GM19193 (cell line): Measurements from ENCODE around the gene KRTAP9-7.

Experiments used
- POLR2A ChIP-seq: IDR thresholded peaks from 4 replicates; pipeline ENCODE4 v1.6.1; 2011; ENCODE audit not compliant: insufficient read depth, insufficient read length; ENCODE audit errors: extremely low read depth

Gene KRTAP9-7

DNA sequence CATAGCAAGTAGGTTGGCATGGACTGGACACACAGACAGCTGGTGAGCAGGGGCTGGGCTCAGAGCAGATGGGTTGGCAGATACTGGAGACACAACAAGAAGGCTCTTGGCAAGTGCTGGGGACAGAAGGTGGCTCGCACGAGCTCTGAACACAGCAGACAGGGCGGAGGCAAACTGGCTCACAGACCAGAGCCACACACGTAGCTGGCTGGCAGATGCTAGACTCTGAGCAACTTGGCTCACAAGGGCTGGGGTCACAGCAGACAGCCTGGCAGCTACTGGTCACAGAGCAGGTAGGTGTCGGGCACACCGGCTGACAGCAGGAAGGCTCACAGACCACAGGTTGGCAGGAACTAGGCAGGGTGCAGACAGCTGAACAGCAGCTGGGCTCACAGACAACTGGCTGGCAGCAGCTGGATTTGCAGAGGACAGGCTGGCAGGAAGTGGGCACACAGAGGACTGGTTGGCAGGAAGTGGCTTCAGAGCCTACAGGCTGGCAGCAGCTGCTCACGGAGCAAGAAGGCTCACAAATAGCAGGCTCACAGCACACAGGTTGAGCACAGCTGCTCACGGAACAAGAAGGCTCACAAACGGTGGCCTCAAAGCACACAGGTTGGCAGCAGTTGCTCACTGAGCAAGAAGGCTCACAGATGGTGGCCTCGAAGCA is 32.9 kb downstream of the KRTAP9-7 start:
- TF ChIP-seq POLR2A: no peak

DNA sequence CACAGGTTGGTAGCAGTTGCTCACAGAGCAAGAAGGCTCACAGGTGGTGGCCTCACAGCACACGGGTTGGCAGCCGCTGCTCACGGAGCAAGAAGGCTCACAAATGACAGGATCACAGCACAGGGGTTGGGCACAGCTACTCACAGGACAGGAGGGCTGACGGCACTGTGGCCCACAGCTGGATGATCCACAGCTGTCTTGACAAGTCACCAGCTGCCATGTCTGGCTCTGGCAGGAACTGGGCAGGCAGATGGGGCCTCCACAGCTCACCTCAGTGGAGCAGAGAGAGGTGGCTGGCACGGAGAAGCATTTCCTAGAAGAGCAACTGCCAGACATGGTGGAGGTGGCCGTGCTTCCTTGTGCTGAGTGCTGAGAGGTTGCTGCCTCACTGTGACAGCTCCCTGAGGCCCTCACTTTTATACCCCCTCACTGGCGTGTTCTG is 33.4 kb downstream of the KRTAP9-7 start, which contains the start of gene KRTAP16-1:
Gene KRTAP16-1, minus strand, starts transcription at position 392 of the 442 bp plus-strand sequence. Its CDS starts 56 bp downstream, at position 336.
- no peak for TF ChIP-seq POLR2A

DNA sequence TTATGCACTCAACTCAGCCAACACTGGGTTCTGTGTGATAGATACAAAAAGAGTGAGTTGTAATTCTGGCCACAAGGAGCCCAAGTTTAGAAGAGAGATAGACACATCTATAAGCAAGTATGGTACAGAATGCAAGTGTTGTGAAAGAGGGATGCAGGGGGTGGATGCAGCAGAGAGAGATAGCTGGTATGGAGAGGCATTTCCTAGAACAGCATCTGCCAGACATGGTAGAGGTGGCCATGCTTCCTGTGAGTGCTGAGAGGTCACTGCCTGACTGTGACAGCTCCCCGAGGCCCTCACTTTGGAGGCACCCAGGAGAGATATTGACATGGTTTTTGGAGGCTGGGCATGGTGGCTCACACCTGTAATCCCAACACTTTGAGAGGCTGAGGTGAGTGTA is 35.6 kb downstream of the KRTAP9-7 start:
- TF ChIP-seq POLR2A: no peak

DNA sequence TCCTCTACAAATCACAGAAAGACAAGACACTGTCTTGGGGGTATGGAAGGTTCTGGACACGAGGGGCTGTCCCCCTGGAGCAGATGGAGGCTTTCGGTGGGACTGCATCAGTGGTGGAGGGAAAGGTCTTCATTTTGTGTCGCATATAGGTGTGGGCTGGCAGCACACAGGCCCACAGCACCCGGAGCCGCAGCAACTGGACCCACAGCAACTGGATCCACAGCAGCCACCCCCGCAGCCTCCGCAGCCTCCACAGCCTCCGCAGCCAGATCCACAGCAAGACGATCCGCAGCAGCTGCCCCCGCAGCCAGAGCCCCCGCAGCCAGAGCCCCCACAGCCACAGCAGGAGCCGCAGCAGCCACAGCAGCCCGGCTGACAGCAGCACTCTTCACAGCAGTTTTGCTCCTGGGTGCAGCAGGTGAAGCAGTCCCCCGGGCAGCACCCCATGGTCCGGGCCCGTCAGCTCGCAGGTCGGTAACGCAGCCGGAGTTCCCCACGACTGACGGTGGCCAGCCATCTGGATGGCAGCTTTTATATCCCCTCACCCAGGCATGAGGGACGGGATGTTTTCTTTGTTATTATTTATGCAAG is 39.8 kb downstream of the KRTAP9-7 start, which contains the start of gene KRTAP17-1:
Gene KRTAP17-1, minus strand, starts transcription at position 507 of the 591 bp plus-strand sequence. Its CDS starts 60 bp downstream, at position 447.
- no peak for TF ChIP-seq POLR2A

DNA sequence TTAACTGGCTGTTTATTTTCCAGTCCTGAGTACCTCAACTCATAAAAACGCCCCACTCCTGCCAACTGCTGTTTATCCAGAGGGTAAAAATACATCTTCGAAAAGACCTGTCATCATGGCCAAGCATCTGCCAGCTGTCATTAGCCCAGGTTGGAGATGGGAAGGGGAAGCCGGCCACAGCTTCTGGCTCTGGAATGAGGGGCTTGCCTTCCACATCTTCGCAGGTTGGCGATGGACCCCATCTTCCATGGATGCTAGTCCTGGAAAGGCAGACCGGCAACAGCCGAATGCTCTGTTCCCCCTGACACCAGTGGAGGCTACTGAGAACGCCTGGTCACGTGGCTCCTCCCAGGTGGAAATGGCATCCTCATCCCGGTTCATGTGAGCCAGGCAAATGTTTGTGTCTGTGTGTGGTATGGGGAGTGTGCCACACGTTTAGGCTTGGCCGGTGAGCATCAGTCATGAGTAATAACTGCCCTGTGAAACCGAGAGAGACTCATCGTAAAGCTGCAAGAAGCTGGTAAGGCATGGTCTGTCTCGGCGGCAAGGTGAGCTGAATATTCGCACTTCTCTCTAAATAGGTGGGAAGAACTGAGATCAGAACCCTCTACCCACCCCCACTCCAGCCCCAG is 40.4 kb downstream of the KRTAP9-7 start:
- TF ChIP-seq POLR2A: no peak

DNA sequence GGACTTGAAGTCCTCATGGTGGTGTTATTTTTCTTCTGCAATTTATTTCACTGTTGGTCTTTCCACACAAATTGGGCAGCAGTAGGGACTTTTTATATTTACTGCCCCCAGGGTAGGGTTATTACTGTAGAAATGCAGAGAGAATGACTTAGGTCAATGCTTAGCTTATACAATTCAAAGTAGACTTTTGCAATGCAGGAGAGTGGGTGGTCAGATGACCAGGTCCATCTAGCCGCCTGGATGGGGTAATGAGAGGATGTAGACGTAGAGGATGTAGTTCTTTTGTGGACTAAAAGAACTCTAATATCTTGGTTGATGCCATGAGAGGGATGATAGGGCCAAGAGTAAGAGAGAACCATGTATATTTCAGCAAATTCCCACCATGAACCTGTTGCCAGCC is 42.7 kb downstream of the KRTAP9-7 start:
- no peak for TF ChIP-seq POLR2A

DNA sequence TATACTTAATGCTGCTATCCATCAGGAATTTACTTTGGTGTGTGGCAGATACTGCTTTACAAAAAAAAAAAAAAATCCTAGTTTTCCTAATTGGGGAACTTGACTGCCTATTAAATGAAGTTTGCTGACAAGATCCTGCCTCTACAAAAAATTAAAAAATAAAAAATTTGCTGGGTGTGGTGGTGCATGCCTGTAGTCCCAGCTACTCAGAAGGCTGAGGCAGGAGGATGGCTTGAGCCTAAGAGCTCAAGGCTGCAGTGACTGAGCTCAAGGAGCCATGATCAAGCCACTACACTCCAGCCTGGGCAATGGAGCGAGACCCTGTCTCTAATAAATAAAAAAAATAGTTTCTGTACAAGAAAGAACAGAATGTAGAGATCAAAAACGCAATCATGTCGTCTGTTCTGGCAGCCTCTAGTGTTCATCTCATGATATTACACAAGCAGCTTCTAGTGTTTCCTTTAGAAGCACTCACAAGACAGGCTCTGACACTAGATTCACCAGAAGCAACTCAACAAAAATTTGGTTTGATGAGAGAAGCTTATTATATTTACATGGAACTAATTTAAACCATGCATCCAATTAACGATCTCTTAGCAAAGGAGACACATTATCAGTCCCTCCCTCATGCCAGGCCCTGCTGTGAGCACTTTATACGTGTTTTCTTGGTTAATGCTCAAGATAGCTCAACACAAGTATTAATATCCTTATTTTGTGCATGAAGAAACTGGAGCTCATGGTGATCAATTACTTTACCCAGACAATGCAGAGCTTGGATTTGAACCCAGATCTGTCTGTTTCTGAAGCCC is 46.8 kb downstream of the KRTAP9-7 start:
- TF ChIP-seq POLR2A: no peak

DNA sequence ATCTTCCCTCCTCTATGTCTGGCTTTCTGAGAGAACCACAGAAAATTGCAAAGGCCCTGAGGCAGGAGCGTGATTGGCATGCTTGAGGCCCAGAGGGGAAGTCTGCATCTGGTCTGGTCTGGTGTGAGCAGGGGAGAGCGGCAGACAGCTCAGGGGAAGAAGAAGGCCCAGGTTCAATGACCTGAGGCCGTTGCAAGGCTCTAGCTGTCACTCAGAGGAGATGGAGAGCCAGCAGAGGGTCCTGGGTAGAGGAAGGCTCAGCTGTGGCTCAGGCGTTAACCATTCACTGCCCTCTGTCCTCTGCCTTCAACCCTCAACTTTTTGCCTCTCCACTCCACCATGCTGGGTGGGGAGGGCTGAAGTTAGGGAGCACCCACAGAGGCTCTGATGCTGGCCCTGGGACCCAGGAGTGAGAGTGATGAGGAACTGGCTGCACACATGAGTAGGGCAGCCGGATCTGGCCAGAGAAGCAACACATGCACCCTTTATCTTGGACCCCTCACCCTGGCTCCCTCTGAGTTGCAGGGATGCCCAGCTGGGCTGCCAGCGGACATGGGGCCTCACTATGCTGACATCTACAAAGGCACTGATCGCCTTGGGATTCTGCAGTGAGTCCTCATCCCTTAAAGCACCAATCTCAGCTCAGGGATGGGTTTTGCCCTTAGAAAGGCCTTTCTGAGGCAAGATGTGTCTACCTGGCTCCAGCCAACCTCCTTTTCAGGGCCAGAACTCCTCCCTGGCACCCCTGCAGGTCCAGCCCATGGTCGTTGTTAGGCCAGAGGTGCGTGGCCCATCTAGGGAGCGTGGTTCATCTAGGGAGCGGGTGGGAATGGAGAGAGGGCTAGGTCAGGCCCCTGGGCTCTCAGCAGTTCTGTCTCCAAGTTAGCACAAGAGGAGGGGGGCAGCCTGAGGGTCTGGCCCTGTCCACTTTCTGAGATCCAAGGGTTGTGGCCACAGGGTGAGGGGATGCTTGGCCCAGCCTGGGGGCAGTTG is 47.7 kb downstream of the KRTAP9-7 start:
- TF ChIP-seq POLR2A: no peak

DNA sequence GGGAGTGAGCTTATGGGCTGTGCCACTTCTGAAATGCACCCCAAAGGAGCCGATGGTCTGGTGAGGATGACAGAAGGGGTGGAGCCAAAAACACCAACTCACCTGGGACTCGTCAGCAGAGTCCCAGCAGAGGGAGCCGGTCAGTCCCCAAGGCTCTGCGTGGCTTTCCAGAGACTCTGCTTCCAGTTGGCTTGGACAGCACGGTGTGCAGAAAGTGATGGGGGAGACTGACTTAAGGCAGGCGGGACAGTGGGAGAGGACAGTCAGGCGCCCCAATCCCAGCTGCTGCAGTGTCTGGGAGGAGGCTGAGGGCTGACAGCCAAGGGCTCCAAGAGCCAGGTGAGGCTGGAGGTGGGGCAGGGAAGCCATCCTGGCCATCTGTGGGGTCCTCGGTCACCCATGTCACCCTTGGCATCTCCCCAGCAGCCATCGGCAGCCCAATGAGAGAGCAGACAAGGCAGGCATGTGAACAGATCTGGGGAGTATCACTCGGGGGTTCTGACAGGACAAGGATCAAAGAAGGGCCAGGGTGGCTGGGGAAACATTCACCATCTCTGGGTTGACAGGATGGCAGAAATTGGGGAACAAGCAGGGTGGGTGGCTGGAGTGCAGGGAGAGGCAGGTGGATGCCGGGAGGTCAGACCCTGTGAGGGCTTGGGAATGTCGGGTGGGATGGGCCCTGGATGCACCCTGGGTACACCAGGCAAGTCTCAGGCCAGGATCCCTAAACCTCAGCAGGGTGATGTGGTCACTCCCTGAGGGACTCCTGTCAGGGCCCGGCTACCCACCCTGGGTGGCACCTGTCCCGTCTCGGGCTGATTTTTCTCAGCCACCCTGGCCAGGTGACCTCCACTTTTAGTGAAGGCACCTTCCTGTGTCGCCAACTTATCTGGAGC is 48.9 kb downstream of the KRTAP9-7 start:
- TF ChIP-seq POLR2A: no peak

DNA sequence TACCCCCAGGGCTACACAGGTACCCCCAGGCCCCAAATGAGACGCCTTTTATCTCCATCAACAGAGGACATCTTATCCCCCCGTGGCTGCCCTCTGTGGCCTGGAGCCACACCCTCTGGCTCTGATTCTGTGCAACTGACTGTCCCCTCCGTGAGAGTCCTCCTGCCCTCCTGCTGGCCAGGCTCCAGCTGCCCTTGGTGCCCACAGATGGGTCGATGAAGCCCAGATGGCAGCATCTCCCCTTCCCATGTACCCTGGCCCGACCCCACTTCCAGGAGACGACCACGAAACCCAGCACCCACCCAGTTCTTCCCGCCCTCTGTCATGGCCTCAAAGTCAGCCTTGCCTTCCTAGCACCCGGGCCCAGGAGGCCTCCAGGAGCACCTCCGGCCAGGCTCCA is 49.6 kb downstream of the KRTAP9-7 start:
- TF ChIP-seq POLR2A: no peak

DNA sequence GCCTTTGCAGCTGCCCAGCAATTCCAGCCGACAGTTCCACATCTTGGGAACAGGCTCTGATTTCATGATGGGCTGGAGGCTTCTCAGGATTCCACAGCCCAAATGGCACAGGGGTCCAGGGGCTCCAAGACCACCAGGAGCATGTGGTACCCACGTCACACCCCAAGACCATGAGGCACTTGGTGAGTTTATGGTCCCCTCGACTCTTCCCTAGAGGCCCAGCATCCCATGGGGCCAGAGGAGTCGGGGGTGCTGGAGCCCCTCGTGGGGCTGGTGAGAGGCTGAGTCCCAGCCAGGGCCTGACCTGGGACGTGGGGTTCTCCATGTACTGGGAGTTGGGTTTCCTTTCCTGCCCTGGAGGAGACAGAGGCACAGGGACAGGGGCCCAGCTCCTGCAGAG is 50.1 kb downstream of the KRTAP9-7 start:
- TF ChIP-seq POLR2A: no peak
